CD14-positive monocyte (primary cell): Measurements from ENCODE around the gene SDF4. TPM values are rescaled to one million over a fixed set of nuclear protein-coding genes. Genes with fewer than 3 reads are reported as not detected.

Source experiments
- DNase-seq, 3 donors: peaks; one replicate each; pipeline ENCODE4 v3.0.0-alpha.2; 2011 to 2022
- H2AFZ ChIP-seq: 2 replicates; pipeline ENCODE4 v1.6.0; 2012; ENCODE audit warnings: mild to moderate bottlenecking, low read depth, low read length, inconsistent platforms; ENCODE audit not compliant: insufficient read depth, poor library complexity, severe bottlenecking
- H3K27ac ChIP-seq, 2 donors: 1 replicate in 1 of 2; 2 replicates in 1 of 2; pipeline ENCODE4 v1.5.1; 2012 to 2013; ENCODE audit warnings: low read length in 2 of 2, control low read depth in 1 of 2, inconsistent platforms in 1 of 2, low read depth in 1 of 2, mild to moderate bottlenecking in 1 of 2
- H3K27me3 ChIP-seq, 2 donors: one replicate each; pipeline versions ENCODE4 v1.6.0 to v1.6.1; 2011 to 2013; ENCODE audit warnings: low read length in 2 of 2; ENCODE audit not compliant: control insufficient read depth in 2 of 2, insufficient read depth in 2 of 2
- H3K36me3 ChIP-seq, 2 donors: replicated peaks in 1 of 2; 1 replicate in 1 of 2; 2 replicates in 1 of 2; pipeline versions ENCODE4 v1.5.1 to v1.6.1; 2012 to 2013; ENCODE audit warnings: low read length in 2 of 2, control low read depth in 1 of 2, inconsistent platforms in 1 of 2, mild to moderate bottlenecking in 1 of 2; ENCODE audit not compliant: insufficient read depth in 2 of 2, control insufficient read depth in 1 of 2
- H3K4me1 ChIP-seq, 2 donors: 1 replicate in 1 of 2; 2 replicates in 1 of 2; pipeline versions ENCODE4 v1.5.1 to v1.6.1; 2012 to 2013; ENCODE audit warnings: low read length in 2 of 2, control low read depth in 1 of 2, inconsistent platforms in 1 of 2, mild to moderate bottlenecking in 1 of 2, moderate library complexity in 1 of 2; ENCODE audit not compliant: insufficient read depth in 2 of 2, control insufficient read depth in 1 of 2
- H3K4me2 ChIP-seq: replicated peaks from 2 replicates; pipeline ENCODE3; 2012; ENCODE audit warnings: low read length, moderate library complexity, mild to moderate bottlenecking; ENCODE audit not compliant: poor library complexity, severe bottlenecking; ENCODE audit errors: extremely low read depth
- H3K4me3 ChIP-seq, 3 experiments: fragments of 200-600 bp in 1 of 3; sonication (generic) in 1 of 3; replicated peaks in 1 of 3; 1 replicate in 2 of 3; 2 replicates in 1 of 3; pipeline ENCODE4 v1.5.1; 2011 to 2013; ENCODE audit warnings: low read length in 3 of 3, mild to moderate bottlenecking in 3 of 3, control low read depth in 2 of 3, low read depth in 2 of 3, inconsistent platforms in 1 of 3, moderate library complexity in 1 of 3
- H3K79me2 ChIP-seq: 2 replicates; pipeline ENCODE4 v1.6.0; 2012; ENCODE audit warnings: mild to moderate bottlenecking, control low read depth, inconsistent platforms, low read length, moderate library complexity; ENCODE audit not compliant: insufficient read depth
- H3K9ac ChIP-seq: 2 replicates; pipeline ENCODE4 v1.6.0; 2017; ENCODE audit warnings: low read length, mild to moderate bottlenecking; ENCODE audit not compliant: insufficient read depth, poor library complexity, severe bottlenecking
- H3K9me3 ChIP-seq, 2 donors: replicated peaks in 1 of 2; 1 replicate in 1 of 2; 2 replicates in 1 of 2; pipeline versions ENCODE4 v1.5.1 to v1.6.1; 2012 to 2013; ENCODE audit warnings: low read length in 2 of 2, control low read depth in 1 of 2; ENCODE audit not compliant: control insufficient read depth in 1 of 2, insufficient read depth in 1 of 2
- H4K20me1 ChIP-seq: 2 replicates; pipeline ENCODE4 v1.6.0; 2012; ENCODE audit warnings: mild to moderate bottlenecking, low read length, control low read depth, moderate library complexity; ENCODE audit not compliant: insufficient read depth
- H3K27ac Mint-ChIP-seq, 7 donors: one replicate each; pipeline ENCODE4 v1.8.0; 2020; ENCODE audit warnings: mild to moderate bottlenecking in 7 of 7, mixed read lengths in 7 of 7, moderate library complexity in 6 of 7, inconsistent platforms in 2 of 7
- H3K27me3 Mint-ChIP-seq, 3 donors: one replicate each; pipeline ENCODE4 v1.8.0; 2021 to 2022; ENCODE audit warnings: low read depth in 3 of 3, mild to moderate bottlenecking in 3 of 3, mixed read lengths in 3 of 3, moderate library complexity in 3 of 3, inconsistent platforms in 1 of 3
- H3K36me3 Mint-ChIP-seq, 2 donors: one replicate each; pipeline ENCODE4 v1.8.0; 2020; ENCODE audit warnings: mixed read lengths in 2 of 2, inconsistent platforms in 1 of 2, mild to moderate bottlenecking in 1 of 2
- H3K4me1 Mint-ChIP-seq: one replicate; pipeline ENCODE4 v1.8.0; 2020; ENCODE audit warnings: mild to moderate bottlenecking, mixed read lengths
- H3K4me3 Mint-ChIP-seq, 2 donors: one replicate each; pipeline ENCODE4 v1.8.0; 2020; ENCODE audit warnings: mild to moderate bottlenecking in 2 of 2, mixed read lengths in 2 of 2, moderate library complexity in 1 of 2
- H3K9me3 Mint-ChIP-seq, 7 donors: one replicate each; pipeline ENCODE4 v1.8.0; 2020 to 2022; ENCODE audit warnings: mixed read lengths in 7 of 7, mild to moderate bottlenecking in 6 of 7, moderate library complexity in 6 of 7, inconsistent platforms in 2 of 7
- CTCF ChIP-seq: fragments of 200-600 bp; IDR thresholded peaks from one replicate; pipeline ENCODE4 v1.8.0; 2022; ENCODE audit warnings: antibody characterized with exemption, mild to moderate bottlenecking
- WGBS: methylation state at CpG from one replicate; pipeline ENCODE4 v1.1.5; 2013; ENCODE audit warnings: missing lambda C conversion rate; ENCODE audit not compliant: insufficient coverage; 5-methylcytosine and 5-hydroxymethylcytosine counted together
- intact Hi-C, 2 donors: fragments of 100-400 bp; cut with micrococcal nuclease; formaldehyde crosslinking; loops; one replicate each; pipeline versions ENCODE4 v1.15.0 to v1.15.1; 2023
- polyA plus RNA-seq, 3 donors: library from polyadenylated mRNA; depleted of rRNA in 1 of 3; unstranded in 2 of 3; stranded (reverse) in 1 of 3; fragments of 300-500 nt in 2 of 3; fragments of >200 nt in 1 of 3; fragmentation: Illumina TruSeq in 2 of 3; gene quantifications; 1 replicate in 2 of 3; 2 replicates in 1 of 3; pipeline ENCODE4 v1.2.3, GENCODE V29; 2012 to 2021

Gene SDF4
- polyA plus RNA-seq, 3 donors = 81.7 to 98.9 (median 89.0) TPM

GRCh38 chr1:1212780-1213344 is 18.9 kb downstream of the SDF4 start:
- Mint-ChIP-seq H3K36me3 (peaks cover 14% of the 10 kb centered on the region in 2 donors), H3K27ac (no peak overlapping the region), H3K4me3 (no peak overlapping the region), H3K27me3 (peaks cover 33 to 58% (median 46%) of the 10 kb centered on the region in 3 donors), H3K9me3 (peaks cover 0 to 3% (median 0%) of the 10 kb centered on the region in 7 donors), H3K4me1 (peaks cover 7% of the 10 kb centered on the region)
- Histone ChIP-seq H3K4me2 (no peak overlapping the region), H3K27ac (no peak overlapping the region), H4K20me1 (peaks cover 16% of the 10 kb centered on the region), H3K27me3 (peaks cover 0 to 40% of the 10 kb centered on the region in 2 donors), H3K9ac (no peak overlapping the region), H3K4me1 (peaks cover 6 to 8% of the 10 kb centered on the region in 2 donors), H3K36me3 (peaks cover 17% of the 10 kb centered on the region in 2 donors), H3K9me3 (no peaks in the 10 kb centered on the region), H3K79me2 (no peaks in the 10 kb centered on the region), H3K4me3 (no peak overlapping the region), H2AFZ (no peak overlapping the region)
- WGBS = 0% methylated on average over 20 of the region's 24 CpGs
- no peak for DNase-seq
- intact Hi-C loops = no loop called here
- TF ChIP-seq CTCF = no peak

- intact Hi-C loops = no loop called here
- no peak overlapping the region for H3K4me3 ChIP-seq
- TF ChIP-seq CTCF = no peak
- Mint-ChIP-seq H3K36me3 (peaks cover 6 to 7% of the 10 kb centered on the region in 2 donors), H3K4me3 (no peak overlapping the region), H3K9me3 (peaks cover 0 to 3% (median under 1%) of the 10 kb centered on the region in 7 donors), H3K27ac (no peak overlapping the region), H3K4me1 (peaks cover 7% of the 10 kb centered on the region), H3K27me3 (peaks cover 43 to 69% (median 56%) of the 10 kb centered on the region in 3 donors)
- H3K9me3 ChIP-seq = no peaks in the 10 kb centered on the region
- H3K79me2 ChIP-seq = no peaks in the 10 kb centered on the region
- peaks cover 2 to 50% of the 10 kb centered on the region in 2 donors for H3K27me3 ChIP-seq
- H3K4me1 ChIP-seq = peaks cover 6 to 8% of the 10 kb centered on the region in 2 donors
- no peak overlapping the region for H2AFZ ChIP-seq
- WGBS = 86% methylated on average over 25 of the region's 28 CpGs
- H3K27ac ChIP-seq = no peak overlapping the region
- peaks cover 14% of the 10 kb centered on the region for H4K20me1 ChIP-seq
- H3K36me3 ChIP-seq = peaks cover 8 to 10% of the 10 kb centered on the region in 2 donors
- H3K4me2 ChIP-seq = no peak overlapping the region
- H3K9ac ChIP-seq = no peak overlapping the region
- no peak for DNase-seq
Observed at GRCh38 chr1:1211541-1212441, 20.0 kb downstream of the SDF4 start.
